HepG2 (cell line): ENCODE measurements around the gene METTL22. TPM values are rescaled to one million over a fixed set of nuclear protein-coding genes. Genes with fewer than 3 reads are reported as not detected.

Source experiments
- ATF3 ChIP-seq: sonication (generic); formaldehyde crosslinking; IDR thresholded peaks from 2 replicates; pipeline ENCODE4 v1.4.0; 2020; ENCODE audit warnings: missing genetic modification reagents
- CBX5 ChIP-seq: sonication (generic); formaldehyde crosslinking; IDR thresholded peaks from 2 replicates; pipeline ENCODE4 v1.4.0; 2020; ENCODE audit warnings: missing genetic modification reagents, borderline replicate concordance
- JUND ChIP-seq: sonication (generic); formaldehyde crosslinking; IDR thresholded peaks from 2 replicates; pipeline ENCODE4 v1.8.0; 2022; ENCODE audit warnings: mild to moderate bottlenecking, missing genetic modification reagents
- KAT8 ChIP-seq: IDR thresholded peaks from 2 replicates; pipeline ENCODE4 v1.6.1; 2016; ENCODE audit warnings: missing genetic modification reagents, missing compliant biosample characterization
- KMT2A ChIP-seq: sonication (generic); formaldehyde crosslinking; IDR thresholded peaks from 2 replicates; pipeline ENCODE4 v1.4.0; 2020; ENCODE audit warnings: missing genetic modification reagents
- NAIF1 ChIP-seq: sonication (generic); formaldehyde crosslinking; IDR thresholded peaks from 2 replicates; pipeline ENCODE4 v1.5.0; 2020; ENCODE audit warnings: mild to moderate bottlenecking, missing genetic modification reagents, borderline replicate concordance
- PHF20 ChIP-seq: sonication (generic); formaldehyde crosslinking; IDR thresholded peaks from 2 replicates; pipeline ENCODE4 v1.5.0; 2020; ENCODE audit warnings: mild to moderate bottlenecking, missing genetic modification reagents
- PHF8 ChIP-seq: sonication (generic); formaldehyde crosslinking; IDR thresholded peaks from 2 replicates; pipeline ENCODE4 v1.5.0; 2020; ENCODE audit warnings: missing genetic modification reagents
- PITX1 ChIP-seq: sonication (generic); formaldehyde crosslinking; IDR thresholded peaks from 2 replicates; pipeline ENCODE4 v1.5.1; 2020; ENCODE audit warnings: mild to moderate bottlenecking, missing genetic modification reagents
- SAFB2 ChIP-seq: sonication (generic); formaldehyde crosslinking; IDR thresholded peaks from 2 replicates; pipeline ENCODE4 v1.5.1; 2020; ENCODE audit warnings: missing genetic modification reagents, low read depth, mild to moderate bottlenecking, borderline replicate concordance
- TP53 ChIP-seq: sonication (generic); formaldehyde crosslinking; conservative IDR thresholded peaks from 2 replicates; pipeline ENCODE4 v1.4.0; 2020; ENCODE audit warnings: missing genetic modification reagents
- ZC3H4 ChIP-seq: sonication (generic); formaldehyde crosslinking; IDR thresholded peaks from 2 replicates; pipeline ENCODE4 v1.4.0; 2020; ENCODE audit warnings: missing genetic modification reagents, borderline replicate concordance
- ZNF121 ChIP-seq: sonication (generic); formaldehyde crosslinking; IDR thresholded peaks from 2 replicates; pipeline ENCODE4 v1.5.0; 2020; ENCODE audit warnings: mild to moderate bottlenecking, missing genetic modification reagents
- ZNF781 ChIP-seq: sonication (generic); formaldehyde crosslinking; IDR thresholded peaks from 2 replicates; pipeline ENCODE4 v1.5.1; 2020; ENCODE audit warnings: borderline replicate concordance, mild to moderate bottlenecking, missing genetic modification reagents; ENCODE audit errors: not compliant biosample characterization
- ZNF800 ChIP-seq: sonication (generic); formaldehyde crosslinking; IDR thresholded peaks from 2 replicates; pipeline ENCODE4 v1.4.0; 2020; ENCODE audit warnings: missing genetic modification reagents
- ZSCAN25 ChIP-seq: sonication (generic); formaldehyde crosslinking; IDR thresholded peaks from 2 replicates; pipeline ENCODE4 v1.8.0; 2022; ENCODE audit warnings: mild to moderate bottlenecking, missing genetic modification reagents
- polyA plus RNA-seq, 8 experiments: library from polyadenylated mRNA; depleted of rRNA in 3 of 8; stranded (reverse) in 7 of 8; unstranded in 1 of 8; fragments of >200 nt; fragmentation: Illumina TruSeq in 4 of 8; extraction: Trizol in 4 of 8; gene quantifications; 2 replicates each; pipeline versions ENCODE4 v1.2.1 to v1.2.3, GENCODE V29; 2011 to 2016; ENCODE audit warnings: low read depth in 4 of 8, missing spikeins in 1 of 8, mixed read lengths in 1 of 8; ENCODE audit not compliant: insufficient read depth in 1 of 8
- total RNA-seq, 5 experiments: library from RNA; depleted of rRNA; stranded (reverse); fragments of >200 nt; fragmentation: Illumina TruSeq; extraction: Trizol; gene quantifications; 2 replicates each; pipeline ENCODE4 v1.2.3, GENCODE V29; 2016; ENCODE audit warnings: low read depth in 1 of 5
- TF ChIP-seq, protein P1 (sequence below): sonication (generic); formaldehyde crosslinking; IDR thresholded peaks from 2 replicates; pipeline ENCODE4 v1.5.0; 2020; ENCODE audit warnings: mild to moderate bottlenecking, missing genetic modification reagents, borderline replicate concordance

Gene METTL22
- total and polyA plus RNA-seq, 2 of the 13 experiments (the other 11 are each of a cell fraction or from before 2014, with no cell fraction given): 36.2 to 94.8 TPM

DNA sequence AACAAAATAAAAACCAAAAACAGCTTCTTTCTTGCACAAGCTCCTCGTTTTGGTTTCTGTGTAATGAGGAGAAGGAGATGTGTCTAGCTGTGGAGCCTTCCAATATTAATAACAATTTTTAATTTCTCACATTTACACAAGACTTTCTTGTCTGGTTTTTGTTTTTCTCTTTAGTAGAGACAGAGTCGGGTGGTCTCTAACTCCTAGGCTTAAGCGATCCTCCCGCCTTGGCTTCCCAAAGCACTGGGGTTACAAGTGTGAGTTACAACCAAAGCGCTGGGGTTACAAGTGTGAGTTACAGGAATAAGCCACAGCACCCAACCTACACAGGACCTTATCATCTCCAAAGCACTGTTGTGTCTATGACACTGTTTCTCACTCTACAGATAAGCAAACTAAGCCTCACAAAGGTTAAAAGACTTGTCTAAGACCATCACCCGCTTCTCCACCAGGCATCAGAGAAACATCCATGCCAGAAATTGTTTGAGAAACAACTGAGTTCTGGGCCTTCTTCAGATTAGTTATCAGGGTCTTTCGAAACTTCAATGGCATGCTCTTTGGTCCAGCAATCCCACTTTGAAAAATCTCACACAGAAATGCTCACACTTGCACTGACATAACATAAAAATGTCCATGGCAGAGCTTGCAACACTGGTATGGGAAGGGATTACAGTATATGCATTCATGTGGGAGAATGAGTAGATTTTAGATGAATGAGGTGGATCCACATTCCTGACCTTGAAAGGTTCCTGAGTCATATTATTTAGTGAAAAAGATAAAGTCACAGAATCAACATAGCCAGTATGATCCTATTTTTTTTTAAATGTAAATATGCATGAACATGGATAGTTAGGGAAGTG is 56.8 kb downstream of the METTL22 start (continued):
- TF ChIP-seq, protein P1, sequence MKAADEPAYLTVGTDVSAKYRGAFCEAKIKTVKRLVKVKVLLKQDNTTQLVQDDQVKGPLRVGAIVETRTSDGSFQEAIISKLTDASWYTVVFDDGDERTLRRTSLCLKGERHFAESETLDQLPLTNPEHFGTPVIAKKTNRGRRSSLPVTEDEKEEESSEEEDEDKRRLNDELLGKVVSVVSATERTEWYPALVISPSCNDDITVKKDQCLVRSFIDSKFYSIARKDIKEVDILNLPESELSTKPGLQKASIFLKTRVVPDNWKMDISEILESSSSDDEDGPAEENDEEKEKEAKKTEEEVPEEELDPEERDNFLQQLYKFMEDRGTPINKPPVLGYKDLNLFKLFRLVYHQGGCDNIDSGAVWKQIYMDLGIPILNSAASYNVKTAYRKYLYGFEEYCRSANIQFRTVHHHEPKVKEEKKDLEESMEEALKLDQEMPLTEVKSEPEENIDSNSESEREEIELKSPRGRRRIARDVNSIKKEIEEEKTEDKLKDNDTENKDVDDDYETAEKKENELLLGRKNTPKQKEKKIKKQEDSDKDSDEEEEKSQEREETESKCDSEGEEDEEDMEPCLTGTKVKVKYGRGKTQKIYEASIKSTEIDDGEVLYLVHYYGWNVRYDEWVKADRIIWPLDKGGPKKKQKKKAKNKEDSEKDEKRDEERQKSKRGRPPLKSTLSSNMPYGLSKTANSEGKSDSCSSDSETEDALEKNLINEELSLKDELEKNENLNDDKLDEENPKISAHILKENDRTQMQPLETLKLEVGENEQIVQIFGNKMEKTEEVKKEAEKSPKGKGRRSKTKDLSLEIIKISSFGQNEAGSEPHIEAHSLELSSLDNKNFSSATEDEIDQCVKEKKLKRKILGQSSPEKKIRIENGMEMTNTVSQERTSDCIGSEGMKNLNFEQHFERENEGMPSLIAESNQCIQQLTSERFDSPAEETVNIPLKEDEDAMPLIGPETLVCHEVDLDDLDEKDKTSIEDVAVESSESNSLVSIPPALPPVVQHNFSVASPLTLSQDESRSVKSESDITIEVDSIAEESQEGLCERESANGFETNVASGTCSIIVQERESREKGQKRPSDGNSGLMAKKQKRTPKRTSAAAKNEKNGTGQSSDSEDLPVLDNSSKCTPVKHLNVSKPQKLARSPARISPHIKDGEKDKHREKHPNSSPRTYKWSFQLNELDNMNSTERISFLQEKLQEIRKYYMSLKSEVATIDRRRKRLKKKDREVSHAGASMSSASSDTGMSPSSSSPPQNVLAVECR (CRISPR knock-in tag): peak; percentile 19; the same call in 1 of the 2 replicates
- TF ChIP-seq KMT2A (CRISPR knock-in tag) (no peak; the same call in 1 of the 2 replicates), PHF20 (no peak), PHF8 (CRISPR knock-in tag) (peak; percentile 45), TP53 (CRISPR knock-in tag) (peak; percentile 71; the same call in 1 of the 2 replicates), ZSCAN25 (CRISPR knock-in tag) (no peak), ZNF121 (peak; percentile 55; the same call in 1 of the 2 replicates), SAFB2 (CRISPR knock-in tag) (no peak), ZNF800 (CRISPR knock-in tag) (0 out of 2 replicates have a peak, but pooled peaks have one; percentile 49), NAIF1 (CRISPR knock-in tag) (no peak), ZC3H4 (no peak; the same call in 1 of the 2 replicates), ZNF781 (CRISPR knock-in tag) (no peak), PITX1 (CRISPR knock-in tag) (peak; percentile 45; the same call in 1 of the 2 replicates), JUND (no peak), CBX5 (CRISPR knock-in tag) (0 out of 2 replicates have a peak, but pooled peaks have one; percentile 65), ATF3 (CRISPR knock-in tag) (peak; percentile 81), KAT8 (CRISPR knock-in tag) (peak; percentile 71; the same call in 1 of the 2 replicates)
